WTC11 (cell line): Measurements from ENCODE around the gene ALDOA.

Experiments
- AFF4 ChIP-seq: sonication (generic); formaldehyde crosslinking; IDR thresholded peaks from 2 replicates; pipeline ENCODE4 v1.8.1; 2023; ENCODE audit warnings: mild to moderate bottlenecking, missing genetic modification reagents, borderline replicate concordance
- CTCF ChIP-seq: fragments of 200-600 bp; IDR thresholded peaks from 2 replicates; pipeline ENCODE4 v1.8.0; 2022; ENCODE audit warnings: antibody characterized with exemption
- E2F4 ChIP-seq: sonication (generic); formaldehyde crosslinking; IDR thresholded peaks from 2 replicates; pipeline ENCODE4 v1.8.1; 2022; ENCODE audit warnings: low read depth, mild to moderate bottlenecking, moderate library complexity, missing genetic modification reagents, borderline replicate concordance
- ESRRA ChIP-seq: sonication (generic); formaldehyde crosslinking; IDR thresholded peaks from 2 replicates; pipeline ENCODE4 v1.8.1; 2022; ENCODE audit warnings: mild to moderate bottlenecking, missing genetic modification reagents, borderline replicate concordance
- GRHL2 ChIP-seq: fragments of 250-450 bp; sonication (Bioruptor Pico); IDR thresholded peaks from 2 replicates; pipeline ENCODE4 v1.8.0; 2022; ENCODE audit warnings: mild to moderate bottlenecking, moderate library complexity; ENCODE audit not compliant: insufficient replicate concordance, severe bottlenecking
- IRF1 ChIP-seq: sonication (generic); formaldehyde crosslinking; IDR thresholded peaks from 2 replicates; pipeline ENCODE4 v1.8.0; 2023; ENCODE audit warnings: missing genetic modification reagents
- MAX ChIP-seq: sonication (generic); formaldehyde crosslinking; IDR thresholded peaks from 2 replicates; pipeline ENCODE4 v1.8.0; 2022; ENCODE audit warnings: mild to moderate bottlenecking, missing genetic modification reagents
- NFYB ChIP-seq: sonication (generic); formaldehyde crosslinking; conservative IDR thresholded peaks from 2 replicates; pipeline ENCODE4 v1.8.0; 2022; ENCODE audit warnings: low read depth, missing genetic modification reagents
- NR2C2 ChIP-seq: sonication (generic); formaldehyde crosslinking; IDR thresholded peaks from 2 replicates; pipeline ENCODE4 v1.8.0; 2022; ENCODE audit warnings: mild to moderate bottlenecking, missing genetic modification reagents
- SP1 ChIP-seq: sonication (generic); formaldehyde crosslinking; conservative IDR thresholded peaks from 2 replicates; pipeline ENCODE4 v1.8.1; 2022; ENCODE audit warnings: missing genetic modification reagents
- TP53 ChIP-seq: sonication (generic); formaldehyde crosslinking; IDR thresholded peaks from 2 replicates; pipeline ENCODE4 v1.8.1; 2023; ENCODE audit warnings: mild to moderate bottlenecking, missing genetic modification reagents
- USF1 ChIP-seq: sonication (generic); formaldehyde crosslinking; IDR thresholded peaks from 2 replicates; pipeline ENCODE4 v1.8.0; 2022; ENCODE audit warnings: mild to moderate bottlenecking, missing genetic modification reagents
- ZBTB43 ChIP-seq: sonication (generic); formaldehyde crosslinking; IDR thresholded peaks from 2 replicates; pipeline ENCODE4 v1.8.1; 2023; ENCODE audit warnings: mild to moderate bottlenecking, missing genetic modification reagents

- TF ChIP-seq CTCF (no peak), E2F4 (CRISPR knock-in tag) (no peak), MAX (CRISPR knock-in tag) (no peak), IRF1 (CRISPR knock-in tag) (no peak), ZBTB43 (no peak), TP53 (CRISPR knock-in tag) (no peak), AFF4 (no peak), USF1 (no peak), SP1 (CRISPR knock-in tag) (no peak), NFYB (no peak), ESRRA (CRISPR knock-in tag) (no peak), NR2C2 (CRISPR knock-in tag) (no peak), GRHL2 (CRISPR knock-in tag) (no peak)
Measured at GRCh38 chr16:30115238-30115637, 49.7 kb downstream of the ALDOA start.
